NCI-H1417 (cell line): ENCODE data around the gene UBE3B.

Experiments used
- DNase-seq, 3 experiments: peaks; one replicate each; lab custom pipeline; 2025; lab: John Stamatoyannopoulos, UW

UBE3B gene

DNA sequence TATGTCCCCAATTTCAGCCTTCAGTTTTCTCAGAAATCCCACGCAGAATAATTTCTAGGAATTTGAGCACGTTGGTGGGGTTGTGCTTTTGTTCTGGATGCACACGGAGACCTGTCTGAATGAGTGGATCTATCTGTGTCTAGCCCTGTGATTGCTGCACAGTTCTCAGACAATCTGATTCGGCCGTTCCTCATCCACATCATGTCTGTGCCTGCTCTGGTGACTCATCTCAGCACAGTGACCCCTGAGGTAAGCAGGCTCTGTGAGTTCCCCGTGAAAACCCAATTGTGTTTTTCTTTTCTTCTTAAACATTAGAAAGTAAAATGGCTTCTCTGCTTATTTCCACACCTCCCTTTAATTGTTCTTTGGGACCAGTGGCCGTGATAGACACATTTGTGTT lies 20.2 kb downstream of the UBE3B start:
- DNase-seq: no peak

DNA sequence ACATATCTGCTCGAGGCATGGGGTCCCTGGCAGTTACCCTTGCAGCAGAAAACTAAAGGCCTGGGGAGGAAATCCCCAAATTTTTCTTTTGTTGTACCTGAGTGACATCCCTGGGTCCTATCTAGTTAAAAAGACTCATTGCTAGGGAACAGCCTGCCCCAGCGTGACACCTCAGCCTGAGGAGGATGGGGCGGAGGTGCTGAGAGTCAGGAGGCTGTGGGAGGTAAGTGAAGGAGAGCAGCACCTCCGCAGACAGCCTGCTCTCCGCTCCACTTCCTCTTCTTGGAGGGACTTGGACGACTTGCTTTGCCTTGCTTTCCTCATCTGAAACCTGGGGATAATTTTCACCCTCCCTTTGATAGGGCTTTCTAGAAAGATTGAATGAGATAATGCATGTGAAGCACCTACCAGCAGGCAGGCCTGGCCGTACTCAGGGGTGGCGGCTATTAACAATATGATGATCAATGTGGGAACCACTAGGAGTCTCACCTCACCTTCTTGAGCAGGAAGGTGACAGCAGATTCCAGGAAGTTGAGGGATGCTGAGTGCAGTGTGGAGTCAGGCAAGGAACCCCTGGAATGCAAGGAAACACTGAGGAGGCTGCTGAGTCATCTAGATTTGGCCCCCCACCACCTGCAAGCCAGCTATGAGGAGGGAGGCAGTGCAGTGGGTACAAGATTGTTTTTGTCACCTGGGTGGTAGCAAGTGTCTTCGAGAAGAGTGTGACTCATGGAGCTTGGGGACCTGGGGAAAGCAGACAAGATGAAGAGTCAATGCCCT lies 23.2 kb downstream of the UBE3B start:
- DNase-seq: no peak

DNA sequence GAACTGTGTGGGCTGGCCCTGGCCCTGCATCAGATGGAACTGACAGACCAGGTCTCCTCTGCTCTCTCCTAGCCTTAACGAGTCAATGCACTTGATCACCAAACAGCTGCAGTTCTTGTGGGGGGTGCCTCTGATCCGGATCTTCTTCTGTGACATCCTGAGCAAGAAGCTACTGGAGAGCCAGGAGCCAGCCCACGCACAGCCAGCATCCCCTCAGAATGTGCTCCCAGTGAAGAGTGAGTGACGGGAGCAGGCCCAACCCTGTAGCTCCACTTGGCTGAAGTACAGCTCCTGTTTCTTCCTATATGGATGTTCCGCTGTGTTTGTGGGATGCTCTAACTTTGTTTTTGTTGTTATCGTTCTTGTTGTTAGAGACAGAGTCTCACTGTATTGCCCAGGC lies 23.9 kb downstream of the UBE3B start:
- DNase-seq: no peak

DNA sequence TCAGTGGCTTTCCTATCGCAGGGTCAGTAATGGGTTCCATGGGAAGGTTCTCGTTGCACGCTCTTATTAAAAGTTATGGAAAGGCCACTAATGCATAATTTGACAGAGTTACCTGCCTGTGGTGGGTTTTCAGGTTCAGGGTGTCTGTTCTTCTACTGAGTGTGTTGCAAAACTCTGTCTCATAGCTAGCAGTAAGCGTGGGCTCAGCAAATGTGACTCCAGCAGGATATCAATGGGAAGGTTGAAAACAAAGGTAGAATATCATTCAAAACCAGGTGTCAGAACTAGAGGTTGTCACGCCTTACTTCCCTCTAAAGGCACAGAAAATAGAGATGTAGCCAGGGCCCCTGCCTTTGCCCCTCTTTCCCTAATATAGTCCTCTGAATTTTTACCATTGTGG lies 24.9 kb downstream of the UBE3B start:
- no peak for DNase-seq

DNA sequence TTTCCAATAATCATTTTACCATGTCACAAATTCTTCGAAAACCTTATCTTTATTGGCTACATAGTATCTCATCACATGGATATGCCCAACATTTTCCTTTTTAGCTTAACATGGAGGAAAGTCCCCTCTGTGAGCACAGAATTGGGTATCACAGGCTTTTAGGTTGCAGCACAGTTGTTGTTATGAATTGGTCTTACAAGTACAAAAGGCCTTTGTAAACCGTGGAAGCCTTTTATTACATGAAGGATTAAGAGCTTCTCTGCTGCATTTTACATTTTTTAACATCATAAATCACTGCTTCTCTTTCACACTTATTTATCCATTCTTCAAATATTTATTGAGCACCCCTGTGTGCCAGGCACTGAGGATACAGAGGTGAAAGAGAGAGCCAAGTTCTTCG lies 26.2 kb downstream of the UBE3B start:
- DNase-seq: no peak

DNA sequence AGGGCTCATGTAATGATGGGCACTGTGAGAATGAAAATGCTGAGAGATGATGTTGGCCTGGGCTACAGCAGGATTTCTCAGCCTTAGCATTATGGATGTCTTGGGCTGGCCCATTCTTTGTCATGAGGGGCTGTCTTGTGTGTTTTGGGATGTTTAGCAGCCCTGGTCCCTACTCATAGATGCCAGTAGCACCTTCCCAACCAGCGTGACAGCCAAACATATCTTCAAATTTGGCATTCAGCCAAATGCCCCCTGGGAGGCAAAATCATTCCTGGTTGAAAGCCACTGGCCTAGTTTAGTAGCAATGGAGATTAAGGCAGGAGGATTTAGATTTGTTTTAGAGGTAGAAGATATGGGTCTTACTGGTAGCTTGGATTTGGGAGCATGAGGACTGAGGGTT lies 26.6 kb downstream of the UBE3B start:
- peak; percentile 16 to 77 (median 62) for DNase-seq

DNA sequence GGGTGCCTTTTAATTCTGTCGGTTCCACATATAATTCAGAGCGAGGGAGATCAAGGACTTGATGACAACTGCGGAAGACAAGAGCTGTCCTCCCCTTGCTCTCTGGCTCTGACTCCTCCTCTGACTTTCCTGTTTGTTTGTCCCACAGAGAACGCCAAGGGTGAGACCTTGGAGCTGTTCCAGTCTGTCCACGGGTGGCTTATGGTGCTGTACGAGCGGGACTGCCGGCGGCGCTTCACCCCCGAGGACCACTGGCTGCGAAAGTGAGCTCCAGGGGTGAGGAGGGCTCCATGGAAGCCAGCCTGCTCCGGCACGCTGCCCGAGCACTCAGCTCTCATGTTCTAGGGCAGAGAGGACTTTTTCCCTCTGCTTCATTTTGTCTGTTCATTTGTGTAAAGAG lies 32.8 kb downstream of the UBE3B start:
- peak in 2 of 3 experiments; percentile 69 to 91 for DNase-seq

DNA sequence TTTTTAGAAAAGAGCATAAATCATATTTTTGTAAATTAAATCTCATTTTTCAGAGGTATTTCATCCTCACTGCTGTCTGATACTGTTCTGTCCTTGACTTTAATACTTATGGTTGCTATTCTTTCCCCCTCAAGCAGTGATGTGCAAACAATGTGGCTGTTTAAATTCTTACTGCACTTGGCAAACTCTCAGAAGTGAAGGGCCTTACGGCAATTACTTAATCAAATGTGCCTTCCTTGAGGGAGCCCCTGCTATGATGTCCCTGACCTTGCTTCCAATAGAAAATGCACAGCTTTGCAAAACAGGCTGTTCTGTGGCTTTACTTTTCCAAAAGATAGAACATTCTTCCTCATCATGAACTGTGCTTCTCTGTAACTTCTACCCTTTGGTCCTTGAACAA lies 35.2 kb downstream of the UBE3B start:
- DNase-seq: peak in 2 of 3 experiments; percentile 27 to 63

DNA sequence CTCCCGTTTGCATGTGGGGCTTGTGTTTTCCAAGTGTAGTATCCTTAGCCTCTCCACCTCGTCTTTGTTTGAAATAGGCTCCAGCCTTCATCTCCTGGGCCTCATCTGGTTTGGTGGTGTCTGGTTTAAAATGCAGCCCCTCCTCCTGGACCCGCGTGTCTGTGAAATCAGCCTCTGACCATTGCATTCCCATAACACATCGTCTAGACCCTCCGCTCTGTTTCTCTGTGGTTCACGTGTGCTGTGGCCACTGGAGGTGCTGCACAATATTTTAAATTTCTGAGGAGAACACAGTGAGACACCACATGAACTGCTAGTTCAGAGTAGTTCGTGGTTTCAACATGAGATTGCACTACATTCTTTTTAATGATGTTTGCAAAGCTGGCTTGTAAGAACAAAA lies 35.6 kb downstream of the UBE3B start:
- DNase-seq: peak in 2 of 3 experiments; percentile 6 to 63

DNA sequence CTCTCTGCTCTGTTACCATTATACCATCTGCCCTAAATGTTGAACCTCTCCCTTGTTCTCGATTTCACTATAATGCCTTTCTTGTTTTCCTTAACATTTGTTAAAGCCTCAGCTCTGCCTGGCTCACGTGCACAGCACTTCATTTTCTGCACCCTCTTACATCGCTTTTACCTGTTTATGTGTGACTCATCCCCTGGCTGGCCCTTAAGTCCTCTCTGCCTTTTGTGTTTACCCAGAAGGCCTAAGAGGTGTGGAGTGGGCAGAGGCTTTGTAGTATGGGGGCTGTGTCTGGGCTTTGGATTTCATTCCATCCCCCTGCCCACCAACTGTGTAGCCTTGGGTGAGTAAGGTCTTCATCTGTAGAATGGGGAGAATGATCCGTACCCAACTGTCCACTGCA lies 36.5 kb downstream of the UBE3B start:
- peak in 2 of 3 experiments; percentile 33 to 81 for DNase-seq

DNA sequence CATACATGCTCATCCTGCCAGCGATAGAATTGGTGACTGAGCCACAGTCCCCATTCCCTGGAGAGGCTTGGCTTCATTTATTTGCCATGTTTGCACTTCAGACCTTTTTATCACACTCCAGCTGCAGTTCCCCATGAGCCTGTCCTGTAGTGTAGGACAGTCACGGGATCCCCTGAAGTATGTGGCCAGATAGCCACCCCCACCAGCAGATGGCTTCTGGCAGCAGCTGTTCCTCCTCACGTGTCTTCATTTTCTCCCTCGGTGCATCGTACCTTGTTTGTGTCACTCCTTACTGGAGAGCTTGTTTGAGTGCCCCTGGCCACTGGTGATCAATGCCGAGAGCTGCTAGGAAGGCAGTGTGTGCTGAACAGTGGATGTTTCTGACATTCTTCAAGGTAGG lies 40.2 kb downstream of the UBE3B start:
- DNase-seq: peak in 2 of 3 experiments; percentile 45 to 97

DNA sequence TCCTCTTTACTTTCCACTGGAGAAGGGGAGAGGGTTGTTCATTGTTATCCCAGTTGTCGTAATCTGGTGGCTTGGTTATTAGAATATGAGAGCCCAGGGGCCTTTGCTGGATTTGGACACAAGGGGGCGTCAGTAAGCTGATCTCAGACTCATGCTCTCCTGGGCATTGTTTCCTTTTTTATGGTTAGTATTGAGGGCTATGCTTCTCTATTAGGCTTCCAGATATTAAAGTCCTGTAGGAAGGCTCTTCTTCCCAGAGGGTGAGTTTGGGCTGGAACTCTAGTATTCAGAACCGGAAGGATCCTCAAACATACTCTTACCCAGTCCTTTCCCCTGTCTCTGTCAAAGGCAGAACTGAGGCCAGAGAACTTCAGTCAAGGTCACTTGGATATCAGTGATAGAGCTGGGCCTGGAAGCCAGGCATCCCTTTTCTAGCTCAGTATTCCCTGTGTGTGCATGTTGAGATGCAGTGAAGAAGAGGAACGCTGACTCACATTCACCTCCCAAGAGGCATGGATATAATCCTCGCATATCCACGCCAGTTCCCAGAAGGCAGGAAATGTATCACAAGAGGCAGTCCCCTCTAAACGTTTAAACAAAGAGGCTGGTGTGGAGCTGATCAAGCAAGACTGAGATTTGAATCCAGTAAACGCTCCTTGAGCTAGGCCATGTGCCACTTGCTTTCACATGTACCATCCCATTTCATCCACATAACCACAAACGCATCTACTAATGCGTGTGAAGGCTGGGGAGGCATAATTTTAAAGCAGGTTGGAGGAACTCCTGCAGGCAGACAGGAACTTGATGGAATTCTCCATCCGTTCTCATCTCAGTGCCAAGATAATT lies 41.6 kb downstream of the UBE3B start:
- DNase-seq: peak; percentile 44 to 89 (median 80)

DNA sequence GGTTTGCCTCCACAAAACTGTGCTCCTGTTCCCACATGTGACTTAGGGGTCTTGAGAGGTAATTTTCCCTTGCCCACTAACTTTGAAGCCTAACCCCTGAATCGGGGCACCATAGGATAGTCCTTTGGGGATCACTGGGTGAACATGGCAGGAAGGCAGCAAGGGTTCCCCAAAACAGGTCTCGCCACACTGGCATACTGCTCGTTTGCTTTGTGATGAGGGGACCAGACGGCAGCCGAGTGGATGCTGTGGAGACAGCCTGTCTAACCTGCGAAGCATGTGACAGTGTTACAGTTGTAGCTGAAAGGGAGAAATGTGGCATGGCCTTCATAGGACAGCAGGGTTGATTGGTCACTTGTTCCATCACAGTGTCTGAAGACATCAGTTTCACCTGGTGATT lies 42.4 kb downstream of the UBE3B start:
- no peak for DNase-seq

DNA sequence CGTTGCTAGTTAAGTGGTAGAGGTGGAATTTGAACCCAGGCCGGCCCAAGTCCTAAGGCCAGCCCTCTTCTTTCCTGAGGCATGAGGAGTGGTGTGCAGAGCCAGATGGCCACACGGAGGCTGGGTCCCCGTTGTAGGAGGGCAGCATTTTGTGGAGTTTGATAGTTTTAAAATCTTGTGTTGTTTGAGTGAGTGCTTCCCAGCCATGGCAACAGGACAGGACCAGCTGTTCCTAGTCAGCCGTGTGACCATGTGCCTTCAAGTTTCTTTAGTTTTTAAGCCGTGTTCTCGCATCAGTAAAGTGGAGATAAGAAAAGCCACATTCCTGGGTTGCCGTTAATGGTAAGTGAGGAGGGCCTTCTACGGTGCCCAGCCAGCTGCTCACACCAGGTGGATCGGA lies 44.4 kb downstream of the UBE3B start:
- no peak for DNase-seq

DNA sequence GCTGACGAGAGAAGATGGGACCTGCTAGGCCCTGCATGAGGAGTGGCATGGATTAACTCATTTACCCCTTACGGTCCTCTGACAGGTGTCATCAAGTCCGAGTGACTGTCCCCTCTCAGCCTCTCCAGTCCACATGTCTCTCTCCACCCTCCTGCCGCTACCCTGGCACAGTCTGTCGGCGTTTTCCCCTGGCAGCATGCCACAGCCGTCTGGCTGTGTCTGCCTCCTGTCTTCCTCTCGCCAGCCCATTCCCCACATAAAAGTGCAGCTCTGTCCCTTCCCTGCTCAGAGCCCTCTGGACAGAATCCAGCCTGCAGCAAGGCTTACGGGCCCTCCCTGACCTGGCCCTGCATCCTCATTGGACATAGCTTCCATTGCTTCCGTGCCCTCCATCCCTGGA lies 45.6 kb downstream of the UBE3B start:
- no peak for DNase-seq

DNA sequence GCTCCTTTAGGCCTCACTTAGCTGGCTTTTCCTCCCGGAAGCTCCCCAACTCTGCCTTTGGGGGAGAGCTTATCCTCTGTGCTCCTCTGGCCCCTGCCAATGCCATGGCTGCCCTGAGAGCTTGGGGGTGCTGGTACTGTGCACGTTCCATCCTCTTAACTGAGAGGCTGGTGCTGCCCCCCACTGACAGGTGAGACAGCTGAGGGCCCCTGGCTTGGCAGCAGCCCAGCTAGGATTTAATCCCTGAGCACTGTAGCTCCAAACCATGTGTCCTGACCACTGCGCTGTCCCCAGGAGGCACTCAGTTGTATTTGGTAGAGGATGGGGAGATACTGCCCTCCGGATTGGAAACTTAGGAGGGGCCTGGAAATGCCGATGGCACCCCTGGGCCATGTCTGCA lies 46.1 kb downstream of the UBE3B start:
- DNase-seq: no peak

DNA sequence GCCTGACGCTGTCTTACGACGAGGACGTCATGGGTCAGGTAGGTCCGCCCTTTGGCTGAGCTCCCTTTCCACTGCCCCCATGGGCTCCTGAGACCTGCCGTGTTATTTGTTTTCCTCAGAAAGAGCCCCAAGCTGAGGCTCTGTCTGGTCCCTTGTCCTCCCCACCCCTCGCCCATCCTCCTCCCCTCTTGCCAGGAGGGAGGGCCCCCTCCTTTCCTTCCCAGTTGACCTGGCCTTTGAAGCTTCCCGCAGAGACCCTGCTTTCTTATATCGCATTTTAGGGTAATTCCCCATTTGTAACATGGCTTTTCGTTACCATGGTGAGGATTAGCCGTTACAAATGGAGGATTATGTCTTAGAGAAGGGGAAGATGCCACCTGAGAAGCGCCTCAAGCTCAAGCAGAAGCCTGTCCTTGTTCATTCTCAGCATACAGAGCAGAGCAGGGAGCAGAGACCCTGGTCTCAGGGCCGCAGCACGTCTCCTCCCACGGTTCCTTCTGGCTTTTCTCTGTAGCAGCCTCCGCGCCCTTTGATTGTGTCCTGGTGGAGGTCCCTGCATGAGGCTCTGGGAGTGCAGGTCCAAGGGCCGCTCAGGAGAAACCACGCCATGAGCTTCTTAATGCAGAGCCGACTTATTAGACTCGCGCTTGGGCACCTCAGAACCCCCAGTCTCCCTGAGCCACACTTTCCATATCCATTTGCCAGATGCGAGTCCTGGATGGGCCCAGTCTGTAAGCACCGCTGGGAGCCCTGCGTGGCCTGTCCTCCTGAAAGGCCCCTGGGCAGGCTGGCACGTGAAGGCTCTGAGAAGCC lies 47.2 kb downstream of the UBE3B start:
- no peak for DNase-seq

DNA sequence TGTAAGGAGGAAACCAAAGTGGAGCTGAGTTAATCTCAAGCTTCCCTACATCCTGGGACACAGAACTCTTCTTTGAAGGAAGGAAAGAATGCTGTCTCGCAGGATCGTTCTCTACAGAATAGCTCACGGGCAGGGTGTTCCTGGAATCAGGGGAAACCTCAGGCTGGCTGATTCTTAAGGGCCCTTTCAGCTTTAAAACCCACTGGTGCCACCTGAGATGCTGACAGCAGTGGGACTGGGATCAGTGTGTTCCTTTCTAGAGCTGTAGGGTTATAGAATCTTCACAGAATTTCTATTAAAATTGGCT lies 47.8 kb downstream of the UBE3B start:
- DNase-seq: no peak

DNA sequence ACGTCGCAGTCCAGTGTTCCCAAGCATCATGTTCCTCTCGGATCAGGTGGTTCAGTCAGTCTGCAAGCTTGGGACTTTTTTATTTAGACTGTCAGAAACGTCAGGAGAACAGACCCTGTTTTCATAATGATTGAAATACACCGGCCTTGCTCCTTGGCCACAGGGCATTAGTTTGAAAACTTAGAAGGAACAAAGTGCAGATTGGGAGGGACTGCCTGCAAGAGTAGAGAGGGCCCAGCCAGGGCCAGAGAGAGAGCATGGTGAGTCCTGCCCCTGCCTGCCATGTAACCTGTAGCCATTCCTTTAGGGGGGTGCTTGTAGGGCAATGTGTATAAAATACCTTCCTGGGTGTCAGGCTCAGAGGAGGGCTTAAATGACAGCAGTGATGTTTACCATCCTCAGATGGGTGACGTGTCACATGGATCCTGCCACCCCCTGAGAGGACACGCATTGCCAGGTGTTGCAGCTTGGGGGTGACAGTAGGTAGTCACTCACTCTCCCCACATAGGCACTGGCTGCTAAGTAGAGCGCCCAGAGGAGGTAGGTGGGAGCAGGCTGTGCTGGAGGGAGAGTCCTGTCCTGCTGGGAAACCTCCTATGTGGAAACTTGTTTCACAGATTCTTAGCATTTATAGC lies 50.2 kb downstream of the UBE3B start:
- no peak for DNase-seq

DNA sequence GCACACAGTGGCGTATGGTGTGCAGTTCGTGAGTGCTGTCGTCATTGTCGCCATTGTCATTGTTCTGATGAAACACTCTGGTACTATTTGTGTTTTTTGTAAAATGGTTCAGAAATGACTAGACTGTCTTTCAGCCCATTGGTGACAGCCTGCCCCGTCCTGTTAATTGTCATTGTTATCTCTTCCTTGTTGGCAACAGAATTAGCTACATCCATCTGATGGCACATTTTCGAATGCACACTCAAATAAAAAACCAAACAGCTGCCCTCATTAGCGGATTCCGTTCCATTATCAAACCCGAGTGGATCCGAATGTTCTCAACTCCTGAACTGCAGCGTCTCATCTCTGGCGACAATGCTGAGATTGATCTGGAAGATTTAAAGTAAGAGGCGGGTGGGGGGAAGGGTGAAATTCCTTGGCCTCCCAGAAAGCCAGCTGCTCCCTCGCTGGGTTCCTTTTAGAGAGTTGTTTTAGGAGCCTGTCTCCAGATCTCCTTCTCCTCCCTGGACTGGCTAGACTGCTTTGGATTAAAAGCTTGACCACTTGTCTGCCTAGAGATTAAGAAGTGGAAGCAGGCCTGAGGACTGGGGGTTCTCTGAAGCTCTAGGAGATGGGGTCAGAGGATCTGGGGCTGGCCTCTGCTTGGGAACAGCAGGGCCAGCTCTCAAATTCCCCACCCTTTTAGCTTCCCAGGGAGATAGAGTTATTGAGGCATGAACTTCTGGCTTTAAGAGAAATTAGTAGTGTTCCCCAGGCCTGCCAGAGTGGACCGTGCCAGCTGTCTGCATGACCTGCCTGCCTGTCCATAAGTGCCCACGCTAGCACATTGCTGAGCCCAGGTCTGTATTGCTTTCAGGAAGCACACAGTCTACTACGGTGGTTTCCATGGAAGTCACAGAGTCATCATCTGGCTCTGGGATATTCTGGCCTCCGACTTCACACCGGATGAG lies 52.5 kb downstream of the UBE3B start:
- no peak for DNase-seq

DNA sequence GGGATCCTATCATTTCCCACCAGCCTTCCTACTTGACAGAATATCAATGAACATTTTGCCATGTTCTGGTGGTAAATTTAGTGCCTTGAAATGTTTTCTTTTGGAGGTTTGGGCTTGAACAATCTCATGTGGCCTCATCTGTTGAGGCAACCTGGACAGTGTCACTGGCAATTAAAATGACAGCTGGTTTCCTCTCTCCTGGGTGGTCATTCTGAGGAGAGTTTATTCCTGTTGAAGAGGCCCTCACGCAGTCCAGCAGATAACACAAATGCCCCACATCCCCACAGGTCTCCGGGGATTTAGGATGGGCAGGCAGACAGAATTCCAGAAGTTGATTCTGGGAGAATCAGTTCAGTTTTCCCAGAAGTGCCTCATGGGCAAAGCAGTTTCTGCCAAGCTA lies 54.0 kb downstream of the UBE3B start:
- DNase-seq: no peak
